HG03521 (cell line): ENCODE results near the gene SDSL.

Source experiments
- ATAC-seq: cut with Tn5 transposase; IDR thresholded peaks from one replicate; pipeline ENCODE4 v1.9.1; 2021; ENCODE audit warnings: mild to moderate bottlenecking, moderate library complexity; ENCODE audit not compliant: unreplicated experiment

Gene SDSL

DNA sequence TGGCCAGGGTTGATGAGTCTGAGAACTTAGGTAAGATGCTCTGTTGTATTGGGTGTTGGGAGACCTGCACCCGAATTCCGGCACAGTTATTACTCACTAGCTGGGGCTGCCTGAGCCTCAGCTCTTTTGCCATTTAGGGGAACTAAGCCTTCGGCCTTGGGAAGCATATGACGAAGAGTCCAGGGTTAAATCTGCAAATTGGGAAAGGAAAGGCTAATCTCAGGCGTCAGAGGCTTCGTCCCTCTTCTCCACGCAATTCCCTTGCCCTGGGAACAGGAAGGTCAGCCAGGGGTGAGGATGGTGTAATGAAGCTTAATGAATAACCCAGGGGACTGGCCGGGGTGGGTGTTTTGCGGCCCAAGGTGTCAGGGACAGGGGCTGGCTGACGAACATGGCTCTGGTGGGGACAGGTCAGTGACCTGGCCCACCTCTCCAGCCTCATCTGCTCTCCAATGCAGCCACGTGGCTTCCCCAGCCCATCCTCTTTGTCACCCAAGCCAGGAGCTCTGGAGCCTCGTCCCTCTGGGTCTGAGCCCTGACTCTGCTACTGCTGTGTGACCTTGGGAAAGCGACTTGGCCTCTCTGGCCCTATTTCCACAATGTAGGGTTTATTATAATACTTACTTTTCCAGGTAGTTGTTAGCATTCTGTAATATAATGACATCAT, 3.8 kb upstream of the SDSL start:
- no peak for ATAC-seq

DNA sequence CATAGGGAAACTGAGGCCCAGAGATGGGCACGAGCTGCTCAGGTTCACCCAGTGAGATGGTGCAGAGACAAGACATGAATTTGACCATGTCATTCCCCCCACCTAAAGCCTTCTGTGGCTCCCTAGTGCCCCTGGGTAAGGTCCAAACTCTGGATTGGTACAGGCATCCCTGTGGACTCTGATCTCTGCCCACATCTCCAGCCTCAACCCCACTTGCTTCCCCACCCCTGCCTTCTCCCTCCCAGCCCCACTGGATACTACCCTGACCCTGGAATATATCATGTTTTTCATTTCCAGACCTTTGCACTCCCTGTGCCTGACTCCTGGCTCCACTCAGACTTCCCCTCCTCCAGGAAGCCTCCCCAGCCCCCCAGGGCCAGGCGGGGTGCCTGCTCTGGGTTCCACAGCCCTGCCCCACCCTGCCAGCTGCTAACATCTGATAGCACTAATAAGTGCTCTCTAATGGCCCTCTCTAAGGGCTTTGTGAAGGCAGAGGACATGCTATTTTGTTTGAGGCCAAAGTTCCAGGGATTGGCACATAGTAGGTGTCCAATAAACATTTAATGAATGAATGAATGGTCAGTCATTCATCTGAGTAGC, 1.1 kb upstream of the SDSL start:
- no peak for ATAC-seq

DNA sequence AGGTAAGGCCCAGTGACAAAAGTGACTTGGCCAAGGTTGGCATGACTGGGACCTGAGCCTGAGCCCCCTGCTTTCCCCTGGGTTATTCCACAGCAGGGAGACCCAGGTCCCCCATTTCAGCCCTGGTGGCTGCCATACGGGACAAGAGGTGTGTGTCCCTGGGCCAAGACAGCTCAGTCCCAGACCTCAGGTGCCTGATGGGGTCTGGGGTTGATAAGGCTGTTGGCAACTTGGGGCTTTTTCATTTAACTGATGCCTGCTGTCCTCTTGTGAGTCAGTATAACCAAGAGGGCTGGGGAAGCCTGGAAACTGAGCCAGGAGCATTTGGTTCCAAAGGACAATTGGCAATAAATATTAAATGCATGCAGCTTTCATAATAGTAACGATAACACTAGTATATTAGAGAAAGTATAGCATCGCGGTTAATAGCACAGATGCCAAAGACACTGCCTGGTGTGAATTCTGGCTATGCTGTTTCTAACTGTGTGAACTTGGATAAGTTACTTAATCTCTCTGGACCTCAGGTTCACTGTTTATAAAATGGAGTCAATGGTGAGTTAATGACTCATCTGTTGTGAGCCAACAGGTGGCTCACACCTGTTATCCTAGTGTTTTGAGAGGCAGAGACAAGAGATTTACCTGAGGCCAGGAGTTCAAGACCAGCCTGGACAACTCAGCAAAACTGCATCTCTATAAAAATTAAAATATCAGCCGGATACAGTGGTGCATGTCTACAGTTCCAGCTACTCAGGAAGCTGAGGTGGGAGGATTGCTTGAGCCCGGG, 898 bp downstream of the SDSL start:
- no peak for ATAC-seq

DNA sequence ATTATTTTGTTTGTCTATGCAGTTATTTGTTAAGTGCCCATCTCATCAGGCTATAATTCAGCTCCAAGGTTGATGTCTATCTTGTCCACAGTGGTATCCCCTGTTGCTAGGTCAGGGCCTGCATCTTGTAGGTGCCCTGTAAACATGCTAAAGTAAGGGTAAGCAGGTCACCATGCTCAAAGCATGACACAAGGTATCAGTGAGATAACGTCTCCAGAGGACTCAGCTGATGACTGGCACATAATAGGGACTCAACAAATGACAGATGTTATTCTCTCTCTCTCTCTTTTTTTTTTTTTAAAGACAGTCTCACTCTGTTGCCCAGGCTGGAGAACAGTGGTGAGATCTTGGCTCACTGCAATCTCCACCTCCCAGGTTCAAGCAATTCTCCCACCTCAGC, 2.3 kb downstream of the SDSL start:
- no peak for ATAC-seq

DNA sequence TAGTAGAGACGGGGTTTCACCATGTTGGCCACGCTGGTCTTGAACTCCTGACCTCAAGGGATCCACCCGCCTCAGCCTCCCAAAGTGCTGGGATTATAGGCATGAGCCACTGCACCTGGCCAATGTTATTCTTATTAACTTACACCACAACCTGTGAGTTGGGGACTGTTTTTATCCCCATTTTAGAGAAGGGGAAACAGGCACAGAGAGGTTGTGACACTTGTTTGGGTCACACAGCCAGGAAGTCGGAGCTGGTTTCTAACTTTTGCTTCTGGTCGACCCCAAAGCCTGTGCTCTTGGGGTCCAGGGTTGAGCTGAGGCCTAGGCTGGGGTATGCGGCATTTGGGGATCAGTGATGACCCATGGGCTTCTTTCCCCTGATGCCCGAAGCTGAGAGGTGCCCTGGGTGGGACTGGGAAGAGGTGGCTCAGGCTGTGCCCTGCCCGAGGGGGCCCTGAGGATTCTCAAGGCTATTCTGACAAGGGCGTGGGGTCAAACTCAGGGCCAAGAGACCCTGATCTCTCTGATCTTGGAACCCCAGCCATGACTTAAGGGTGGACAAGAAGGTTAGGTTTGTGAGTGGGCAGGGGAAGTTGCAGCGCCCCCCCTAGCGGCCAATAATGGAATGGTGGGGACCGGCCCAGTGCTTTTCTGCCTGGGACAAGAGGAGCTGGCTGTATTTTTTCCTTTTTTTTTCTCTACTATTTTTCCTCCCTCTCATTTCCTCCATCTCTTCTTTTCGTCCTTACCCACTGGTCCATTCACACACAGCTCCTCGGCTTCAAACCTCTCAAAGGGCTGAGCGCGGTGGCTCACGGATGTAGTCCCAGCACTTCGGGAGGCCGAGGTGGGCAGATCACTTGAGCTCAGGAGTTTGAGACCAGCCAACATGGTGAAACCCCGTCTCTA, 3.0 kb downstream of the SDSL start:
- no peak for ATAC-seq

DNA sequence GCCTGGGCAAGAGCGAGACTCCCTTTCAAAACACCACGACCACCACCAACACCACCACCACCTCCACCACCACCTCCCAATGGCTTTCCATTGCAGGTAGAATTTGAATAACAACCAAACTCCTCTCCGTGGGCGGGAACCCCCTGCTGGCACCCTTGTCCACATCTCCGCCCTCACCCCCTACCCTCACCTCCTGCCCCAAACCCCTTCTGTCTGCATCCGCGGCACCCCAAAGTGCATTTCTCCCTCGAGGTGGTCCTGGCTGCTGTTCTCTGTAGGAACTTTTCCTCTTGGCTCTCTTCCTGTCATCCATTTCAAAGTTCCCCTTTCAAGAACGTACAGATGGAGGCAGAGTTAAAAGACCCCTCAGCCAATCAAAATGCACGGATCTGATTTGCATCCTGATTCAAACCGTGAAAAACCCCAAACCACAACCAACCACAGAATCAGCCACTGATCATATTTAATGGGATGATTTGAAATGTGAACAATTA, 3.8 kb downstream of the SDSL start:
- no peak for ATAC-seq

DNA sequence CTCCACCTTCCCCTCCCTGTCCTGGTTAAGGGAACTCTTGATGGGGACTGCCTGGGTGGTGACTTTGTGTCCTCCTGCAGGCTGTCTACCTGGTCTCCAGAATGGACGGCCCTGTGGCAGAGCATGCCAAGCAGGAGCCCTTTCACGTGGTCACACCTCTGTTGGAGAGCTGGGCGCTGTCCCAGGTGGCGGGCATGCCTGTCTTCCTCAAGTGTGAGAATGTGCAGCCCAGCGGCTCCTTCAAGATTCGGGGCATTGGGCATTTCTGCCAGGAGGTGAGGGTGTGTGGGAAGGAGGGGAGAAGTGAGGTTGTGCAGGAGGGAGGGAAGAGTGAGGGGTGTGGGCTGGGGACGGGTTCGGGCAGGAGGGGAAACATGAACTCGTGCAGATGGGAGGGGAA, 5.7 kb downstream of the SDSL start:
- no peak for ATAC-seq

DNA sequence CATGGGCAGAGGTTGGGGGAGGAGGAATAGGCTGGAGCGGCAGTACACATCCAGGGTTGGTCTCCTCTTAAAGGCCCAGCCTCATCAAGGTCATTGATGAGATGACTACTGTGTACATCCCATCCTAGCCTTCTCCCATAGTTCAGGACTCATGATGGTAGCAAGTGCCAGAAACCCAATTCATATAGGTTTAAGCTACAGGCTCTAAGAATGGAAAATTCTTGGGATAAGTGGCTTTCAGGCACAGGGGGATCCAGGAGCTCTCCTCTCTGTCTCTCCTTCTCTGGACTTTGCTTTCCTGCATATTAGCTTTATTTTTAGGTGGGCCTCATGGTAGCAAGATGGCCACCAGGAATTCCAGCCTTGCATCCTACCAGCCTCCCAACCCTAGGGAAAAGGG, 6.3 kb downstream of the SDSL start:
- no peak for ATAC-seq

DNA sequence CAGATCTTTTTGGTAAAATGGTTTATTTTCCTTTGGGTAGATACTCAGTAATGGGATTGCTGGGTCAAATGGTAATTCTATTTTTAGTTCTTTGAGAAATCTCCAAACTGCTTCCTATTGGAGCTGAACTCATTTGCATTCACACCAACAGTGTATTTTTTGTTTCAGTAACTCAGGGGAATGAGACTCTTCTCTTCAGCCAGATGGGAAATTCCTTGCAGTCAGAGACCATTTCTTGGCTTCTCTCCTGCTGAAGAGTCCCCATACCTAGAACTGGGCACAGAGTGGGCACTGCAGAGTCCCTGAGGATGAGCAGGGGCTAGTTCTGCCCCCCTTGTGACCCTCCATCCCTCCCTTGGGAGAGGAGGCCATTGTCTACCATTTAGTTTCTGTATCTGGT, 10.8 kb downstream of the SDSL start:
- ATAC-seq: no peak

DNA sequence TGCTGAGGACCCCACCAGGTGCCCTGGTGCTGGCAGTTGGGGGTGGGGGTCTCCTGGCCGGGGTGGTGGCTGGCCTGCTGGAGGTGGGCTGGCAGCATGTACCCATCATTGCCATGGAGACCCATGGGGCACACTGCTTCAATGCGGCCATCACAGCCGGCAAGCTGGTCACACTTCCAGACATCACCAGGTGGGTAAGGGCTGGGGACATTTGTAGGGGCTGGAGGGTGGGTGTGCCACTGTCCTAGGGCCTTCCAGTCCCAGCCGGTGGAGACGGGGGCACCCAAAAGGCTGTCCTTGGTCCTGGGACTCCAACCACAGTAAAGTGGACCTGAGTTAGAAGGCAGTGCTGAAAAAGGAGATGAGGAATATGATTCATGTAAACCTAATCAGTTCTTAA, 13.2 kb downstream of the SDSL start:
- no peak for ATAC-seq

DNA sequence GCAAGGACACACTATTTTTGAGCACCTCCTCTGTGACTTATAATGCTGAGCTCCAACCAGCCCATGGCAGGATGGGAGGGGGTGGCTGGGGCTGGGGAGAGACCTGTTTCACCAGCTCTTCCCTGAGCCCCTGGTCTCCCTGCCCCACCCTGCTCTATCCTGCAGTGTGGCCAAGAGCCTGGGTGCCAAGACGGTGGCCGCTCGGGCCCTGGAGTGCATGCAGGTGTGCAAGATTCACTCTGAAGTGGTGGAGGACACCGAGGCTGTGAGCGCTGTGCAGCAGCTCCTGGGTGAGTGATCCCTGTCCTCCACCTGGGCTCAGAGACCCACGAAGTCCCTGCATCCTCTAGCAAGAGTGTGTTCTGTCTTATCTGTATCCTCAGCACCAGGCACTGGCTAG, 14.4 kb downstream of the SDSL start:
- ATAC-seq: no peak

DNA sequence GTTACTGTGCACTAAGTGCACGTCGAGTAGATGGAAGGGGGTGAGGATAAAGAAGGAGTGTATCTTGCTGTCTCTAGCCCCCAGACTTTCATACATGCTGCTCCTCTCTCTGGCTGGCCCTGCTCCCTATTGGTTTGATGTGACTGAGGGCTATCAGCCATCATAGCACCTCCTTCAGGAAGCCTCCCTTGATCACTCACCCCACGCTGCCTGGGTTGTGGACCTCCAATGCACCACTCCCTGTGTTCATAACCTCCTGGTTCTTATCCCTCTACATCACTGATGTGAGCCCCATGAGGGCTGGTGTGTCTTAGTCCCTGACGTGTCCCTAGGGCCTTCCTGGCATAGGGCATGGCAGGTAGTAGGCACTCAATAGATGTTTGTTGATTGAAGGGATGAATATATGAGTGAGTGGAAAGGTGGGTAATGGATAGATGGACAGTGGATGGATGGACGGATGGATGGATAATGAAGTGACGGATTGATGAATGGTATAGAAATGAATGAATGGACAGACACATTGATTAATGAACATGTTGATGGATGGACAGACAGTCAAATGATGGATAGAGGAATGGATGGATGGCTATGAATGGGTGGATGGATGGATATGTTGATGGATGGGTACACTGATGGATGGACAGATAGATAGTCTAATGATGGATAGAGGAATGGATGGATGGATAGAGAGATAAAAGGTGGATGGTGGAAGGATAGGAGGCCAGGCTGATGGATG, 15.0 kb downstream of the SDSL start:
- ATAC-seq: no peak

DNA sequence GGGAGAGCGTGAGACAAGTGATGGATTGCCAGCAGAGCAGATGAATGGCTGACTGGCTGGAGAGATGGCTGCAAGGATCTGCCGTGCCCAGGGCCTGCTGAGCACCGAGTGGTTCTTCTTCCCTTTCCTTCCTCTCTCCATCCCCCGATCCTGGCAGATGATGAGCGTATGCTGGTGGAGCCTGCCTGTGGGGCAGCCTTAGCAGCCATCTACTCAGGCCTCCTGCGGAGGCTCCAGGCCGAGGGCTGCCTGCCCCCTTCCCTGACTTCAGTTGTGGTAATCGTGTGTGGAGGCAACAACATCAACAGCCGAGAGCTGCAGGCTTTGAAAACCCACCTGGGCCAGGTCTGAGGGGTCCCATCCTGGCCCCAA, 15.5 kb downstream of the SDSL start:
- no peak for ATAC-seq

DNA sequence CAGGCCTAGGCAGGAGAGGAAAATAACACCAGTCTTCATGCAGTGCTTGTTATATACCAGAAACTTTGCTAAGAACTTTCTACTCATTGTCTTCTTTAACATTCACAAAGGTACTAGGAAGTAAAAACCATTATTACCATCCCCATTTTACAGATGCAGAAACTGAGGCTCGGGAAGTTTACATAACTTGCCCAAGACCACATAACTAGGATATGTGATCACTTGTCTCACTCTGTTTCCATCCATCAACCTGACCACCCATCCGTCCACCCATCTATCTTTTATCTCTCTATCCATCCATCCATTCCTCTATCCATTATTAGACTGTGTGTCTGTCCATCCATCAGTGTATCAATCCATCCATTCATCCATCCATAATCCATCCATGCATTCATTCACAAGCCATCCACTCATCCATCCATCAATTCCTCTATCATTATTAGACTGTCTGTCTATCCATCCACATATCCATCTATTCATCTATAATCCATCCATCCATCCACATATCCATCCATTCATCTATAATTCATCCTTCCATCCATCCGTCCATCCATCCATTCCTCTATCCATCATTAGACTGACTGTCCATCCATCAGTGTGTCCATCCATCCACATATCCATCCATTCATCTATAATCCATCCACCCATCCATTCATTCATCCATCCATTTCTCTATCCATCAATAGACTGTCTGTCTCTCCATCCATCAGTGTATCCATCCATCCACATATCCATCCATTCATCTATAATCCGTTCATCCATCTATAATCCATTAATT, 16.5 kb downstream of the SDSL start:
- no peak for ATAC-seq

DNA sequence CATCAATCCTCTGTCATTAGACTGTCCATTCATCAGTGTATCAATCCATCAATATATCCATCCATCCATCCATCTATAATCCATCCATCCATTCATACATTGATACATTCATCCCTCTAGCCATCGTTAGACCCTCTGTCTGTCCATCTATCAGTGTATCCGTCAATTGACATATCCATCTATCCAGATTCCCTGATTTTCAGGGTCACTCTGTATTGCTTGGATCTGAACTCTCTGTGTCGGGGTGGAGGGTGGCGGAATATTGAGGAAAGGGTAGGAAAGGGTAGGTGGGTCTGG, 17.1 kb downstream of the SDSL start:
- ATAC-seq: no peak

DNA sequence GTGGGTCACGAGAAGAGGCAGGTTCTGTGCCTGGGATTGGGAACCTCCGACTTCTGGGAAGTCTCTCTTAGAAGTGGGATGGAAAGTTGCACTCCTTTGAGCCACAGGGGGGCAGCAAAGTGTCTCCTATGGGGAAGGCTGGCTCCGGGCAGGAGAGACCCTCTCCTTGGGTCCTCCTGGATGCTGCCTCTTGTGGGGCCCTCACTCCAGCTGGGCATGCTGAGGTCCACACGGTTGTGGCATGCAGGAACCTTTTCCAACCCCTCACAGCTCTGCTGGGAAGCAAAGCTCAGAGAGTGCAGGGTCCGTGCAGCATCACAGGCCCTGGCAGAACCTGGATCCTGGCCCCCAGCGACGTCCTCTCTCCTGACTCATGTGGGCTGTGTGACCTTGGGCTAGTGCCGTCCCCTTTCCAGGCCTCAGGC, 17.4 kb downstream of the SDSL start:
- no peak for ATAC-seq

DNA sequence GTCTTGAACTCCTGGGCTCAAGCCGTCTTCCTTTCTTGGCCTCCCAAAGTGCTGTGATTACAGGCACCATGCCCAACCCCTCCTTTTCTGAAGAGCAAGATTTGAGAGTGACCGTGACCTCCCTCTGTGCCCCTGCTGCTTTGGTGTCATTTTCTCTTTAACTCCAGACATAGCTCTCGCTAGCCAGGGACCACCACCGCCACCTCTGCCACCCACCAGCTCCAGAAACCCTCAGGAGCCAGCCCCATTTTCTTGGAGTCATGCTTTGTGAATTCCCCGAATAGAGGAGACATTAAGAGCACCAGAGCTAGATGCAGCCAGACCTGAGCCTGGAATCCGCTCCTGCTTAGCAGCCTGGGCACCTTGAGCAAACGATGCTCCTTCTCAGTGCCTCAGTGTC, 18.2 kb downstream of the SDSL start:
- ATAC-seq: no peak

DNA sequence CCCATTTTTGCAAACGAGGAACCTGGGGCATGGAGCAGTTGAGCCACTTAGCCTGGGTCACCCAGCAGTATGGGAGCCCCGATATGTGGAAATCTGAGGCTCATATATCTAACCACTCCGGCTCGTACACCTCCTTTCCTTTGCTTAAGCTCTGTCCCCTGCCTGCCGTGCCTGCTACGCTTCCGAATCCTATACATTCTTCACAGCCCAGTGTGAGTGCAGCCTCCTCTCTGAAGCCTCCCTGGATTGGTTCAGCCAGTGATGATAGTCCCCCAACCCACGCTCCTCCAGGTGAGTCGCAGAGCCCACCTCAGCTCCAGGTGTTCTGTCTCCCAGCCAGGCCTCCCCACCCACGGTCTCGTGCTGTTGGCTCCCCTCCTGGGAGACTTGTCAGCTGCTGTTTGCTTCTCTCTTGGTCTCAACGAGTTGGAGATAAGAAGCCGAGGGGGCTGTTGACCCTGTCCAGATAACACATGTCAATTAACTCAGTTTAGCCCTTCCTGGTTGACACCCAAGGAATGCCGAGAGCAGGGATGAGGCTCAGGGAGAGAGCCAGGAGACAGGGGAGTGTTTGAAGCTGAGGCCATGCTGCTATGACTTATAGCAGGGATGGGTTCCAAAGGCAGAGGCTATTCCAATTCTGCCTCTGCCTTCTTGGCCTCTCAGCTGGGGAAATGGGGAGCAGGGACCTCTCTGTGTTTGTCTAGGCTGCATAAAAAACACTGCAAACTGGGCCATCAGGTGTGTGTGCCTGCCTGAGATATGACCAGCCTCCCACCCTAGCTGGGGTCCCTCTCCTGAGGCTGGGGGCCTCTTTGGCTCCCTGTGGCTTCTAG, 19.0 kb downstream of the SDSL start:
- no peak for ATAC-seq

DNA sequence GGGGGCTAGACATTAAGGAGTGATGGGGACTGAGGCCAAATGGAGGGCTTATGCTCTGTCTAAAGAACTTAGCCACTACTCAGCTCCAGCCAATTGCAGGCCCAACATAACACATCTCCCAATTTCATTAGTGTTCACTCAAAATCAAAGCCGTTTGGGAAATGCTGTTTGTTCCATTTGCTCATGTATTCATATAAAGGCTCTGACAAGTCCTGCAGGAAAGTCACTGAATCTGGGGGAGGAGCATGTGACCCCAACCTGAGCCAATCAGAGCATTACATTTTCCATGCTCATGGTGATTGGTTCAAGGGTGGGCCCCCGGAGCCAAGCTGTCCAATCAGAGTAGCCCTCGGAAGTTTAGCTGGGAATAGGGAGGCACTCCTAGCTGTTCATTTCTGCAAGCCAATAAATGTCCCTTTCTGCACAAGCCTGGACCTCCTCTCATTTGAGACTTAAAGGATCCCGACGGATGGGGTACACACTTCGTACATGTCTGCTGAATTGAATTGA, 20.9 kb downstream of the SDSL start:
- ATAC-seq: no peak
